ENCODE measurements around the gene POT1. TPM values are rescaled to one million over a fixed set of nuclear protein-coding genes. Genes with fewer than 3 reads are reported as not detected.

The POT1 gene
- total RNA-seq, 4 donors from 2014 or later: 3.7 to 15.1 (median 14.7) TPM

GRCh38 chr7:124779194-124779593 lies 150.4 kb downstream of the POT1 start:
- Histone ChIP-seq H3K4me3 (no peak overlapping the region), H3K27me3 (peaks cover 3% of the 10 kb centered on the region), H3K9me3 (no peaks in the 10 kb centered on the region), H3K27ac (no peak overlapping the region), H3K36me3 (no peaks in the 10 kb centered on the region), H3K4me1 (no peaks in the 10 kb centered on the region)
- no peak for DNase-seq
- 60 to 68% methylated on average over 3 of the region's 3 CpGs for WGBS, 2 donors (ENCODE audit: low coverage in 1 of 2)
- TF ChIP-seq CTCF (IDR thresholded peaks at IDR 0.05): no peak
- intact Hi-C loops (cut with DNase I; ENCODE audit: low total_unique reads): no loop called here
- in situ Hi-C loops (cut with MboI; ENCODE audit: low pct_ligation_motif_present in 1 of 4, low pct_unique_long_range_greater_than_20kb in 1 of 4, low sequenced_read_pairs in 3 of 4): loop anchor here in 2 of 4 donors (25.0 kb wide), 1 partner anchor 617 kb away; no protein-coding TSS in a partner anchor

- WGBS, 2 donors (ENCODE audit: low coverage in 1 of 2): 62 to 71% methylated on average over 2 of the region's 2 CpGs
- in situ Hi-C loops (cut with MboI; ENCODE audit: low pct_ligation_motif_present in 1 of 4, low pct_unique_long_range_greater_than_20kb in 1 of 4, low sequenced_read_pairs in 3 of 4): loop anchor here in 2 of 4 donors (25.0 kb wide), 1 partner anchor 615 kb away; no protein-coding TSS in a partner anchor
These were observed 152.4 kb downstream of the POT1 start for GRCh38 chr7:124777268-124777667.

GRCh38 chr7:124776153-124776552 lies 153.5 kb downstream of the POT1 start:
- in situ Hi-C loops (cut with MboI; ENCODE audit: low pct_ligation_motif_present in 1 of 4, low pct_unique_long_range_greater_than_20kb in 1 of 4, low sequenced_read_pairs in 3 of 4) (loop anchor here in 2 of 4 donors (25.0 kb wide), 1 partner anchor 614 kb away; no protein-coding TSS in a partner anchor), intact Hi-C loops (cut with DNase I; ENCODE audit: low total_unique reads) (no loop called here)
- Histone ChIP-seq H3K4me1 (no peaks in the 10 kb centered on the region), H3K36me3 (no peaks in the 10 kb centered on the region), H3K27ac (no peak overlapping the region), H3K4me3 (no peak overlapping the region), H3K9me3 (no peaks in the 10 kb centered on the region), H3K27me3 (peaks cover 3% of the 10 kb centered on the region)
- TF ChIP-seq CTCF (IDR thresholded peaks at IDR 0.05) (no peak), POLR2A (IDR thresholded peaks at IDR 0.05) (no peak), EP300 (IDR thresholded peaks at IDR 0.05; ENCODE audit: low read depth) (no peak), POLR2AphosphoS5 (IDR thresholded peaks at IDR 0.05) (no peak)
- no peak for DNase-seq
- 61 to 65% methylated on average over 2 of the region's 2 CpGs for WGBS, 2 donors (ENCODE audit: low coverage in 1 of 2)

More at GRCh38 chr7:124777268-124777667, 152.4 kb downstream of the POT1 start:
- Histone ChIP-seq H3K27ac (no peak overlapping the region), H3K9me3 (no peaks in the 10 kb centered on the region), H3K4me1 (no peaks in the 10 kb centered on the region), H3K27me3 (peaks cover 3% of the 10 kb centered on the region), H3K4me3 (no peak overlapping the region), H3K36me3 (no peaks in the 10 kb centered on the region)
- no peak for TF ChIP-seq EP300 (IDR thresholded peaks at IDR 0.05; ENCODE audit: low read depth)
- TF ChIP-seq POLR2AphosphoS5 (IDR thresholded peaks at IDR 0.05): no peak
- no peak for TF ChIP-seq POLR2A (IDR thresholded peaks at IDR 0.05)
- no peak for TF ChIP-seq CTCF (IDR thresholded peaks at IDR 0.05)
- intact Hi-C loops (cut with DNase I; ENCODE audit: low total_unique reads): no loop called here
- no peak for DNase-seq

GRCh38 chr7:124775422-124775821 lies 154.2 kb downstream of the POT1 start:
- no peaks in the 10 kb centered on the region for H3K4me1 ChIP-seq
- intact Hi-C loops (cut with DNase I; ENCODE audit: low total_unique reads) (no loop called here), in situ Hi-C loops (cut with MboI; ENCODE audit: low pct_ligation_motif_present in 1 of 4, low pct_unique_long_range_greater_than_20kb in 1 of 4, low sequenced_read_pairs in 3 of 4) (loop anchor here in 2 of 4 donors (25.0 kb wide), 1 partner anchor 613 kb away; no protein-coding TSS in a partner anchor)
- H3K36me3 ChIP-seq: no peaks in the 10 kb centered on the region
- peaks cover 3% of the 10 kb centered on the region for H3K27me3 ChIP-seq
- H3K27ac ChIP-seq: no peak overlapping the region
- no peak overlapping the region for H3K4me3 ChIP-seq
- no peak for DNase-seq
- TF ChIP-seq POLR2AphosphoS5 (IDR thresholded peaks at IDR 0.05): no peak
- TF ChIP-seq CTCF (IDR thresholded peaks at IDR 0.05): no peak
- no peak for TF ChIP-seq POLR2A (IDR thresholded peaks at IDR 0.05)
- TF ChIP-seq EP300 (IDR thresholded peaks at IDR 0.05; ENCODE audit: low read depth): no peak
- H3K9me3 ChIP-seq: no peaks in the 10 kb centered on the region

Measured in transverse colon (tissue), 4 donors.